ENCODE measurements around the gene PPM1J. TPM values are rescaled to one million over a fixed set of nuclear protein-coding genes. Genes with fewer than 3 reads are reported as not detected.

PPM1J gene
- total RNA-seq, 1 donor from 2014 or later, result 7.9 TPM

DNA sequence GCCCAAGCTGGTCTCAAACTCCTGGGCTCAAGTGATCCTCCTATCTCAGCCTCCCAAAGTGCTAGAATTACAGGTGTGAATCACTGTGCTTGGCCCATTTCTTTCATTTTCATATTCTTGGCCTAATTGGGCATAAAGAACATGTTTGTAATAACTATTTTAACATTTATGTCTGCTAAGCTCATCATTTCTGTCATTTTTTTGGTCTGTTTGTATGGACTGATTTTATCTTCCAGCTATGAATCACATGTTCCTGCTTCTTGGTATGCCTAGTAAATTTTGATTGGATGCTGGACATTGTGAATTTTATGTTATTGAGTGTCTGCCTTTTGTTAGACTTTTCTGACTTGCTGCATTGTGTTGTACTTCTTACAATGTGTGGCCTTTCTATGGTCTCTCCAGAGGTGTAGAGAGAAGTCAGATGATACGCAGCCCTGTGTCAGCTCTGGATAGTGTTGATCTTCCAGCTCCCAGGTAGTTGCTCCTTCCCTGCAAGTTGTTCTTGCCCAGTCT is 39.0 kb upstream of the PPM1J start:
- TF ChIP-seq POLR2AphosphoS5 (IDR thresholded peaks at IDR 0.05; ENCODE audit: insufficient read depth in 1 of 2, low read depth in 1 of 2), result no peak
- no peak for TF ChIP-seq CTCF (IDR thresholded peaks at IDR 0.05)
- no peak for TF ChIP-seq POLR2A (IDR thresholded peaks at IDR 0.05)

DNA sequence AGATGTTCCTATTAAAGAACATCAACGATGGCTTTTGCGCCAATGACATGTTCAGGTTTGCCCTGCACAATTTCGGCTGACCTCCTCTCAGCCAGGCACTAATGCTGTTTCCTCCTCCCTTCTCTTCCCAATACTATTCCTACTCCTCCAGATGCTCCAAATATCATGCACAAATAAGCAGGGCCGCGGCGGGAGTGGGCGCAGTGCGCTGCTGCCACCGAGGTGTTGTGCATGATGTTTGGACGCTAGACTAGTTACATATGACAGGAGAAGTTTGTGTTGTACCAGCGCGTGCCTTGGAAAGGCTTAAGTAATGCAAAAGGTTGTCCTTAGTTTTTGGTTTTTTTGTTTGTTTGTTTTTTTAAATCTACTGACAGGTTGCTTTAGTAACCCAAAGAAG is 33.3 kb upstream of the PPM1J start:
- no peaks in the 10 kb centered on the region for H3K9me3 ChIP-seq
- intact Hi-C loops (cut with DNase I), result no loop called here
- no peak for DNase-seq (ENCODE audit: extremely low spot score in 2 of 2)

More for the DNA sequence above, 39.0 kb upstream of the PPM1J start:
- no peaks in the 10 kb centered on the region for H3K36me3 ChIP-seq
- no peak overlapping the region for H3K4me3 ChIP-seq
- no peak overlapping the region for H3K27ac ChIP-seq
- intact Hi-C loops (cut with DNase I), result no loop called here
- H3K27me3 ChIP-seq, result no peaks in the 10 kb centered on the region
- H3K9me3 ChIP-seq, result no peaks in the 10 kb centered on the region
- H3K4me1 ChIP-seq, result no peaks in the 10 kb centered on the region
- no peak for DNase-seq (ENCODE audit: extremely low spot score in 2 of 2)

DNA sequence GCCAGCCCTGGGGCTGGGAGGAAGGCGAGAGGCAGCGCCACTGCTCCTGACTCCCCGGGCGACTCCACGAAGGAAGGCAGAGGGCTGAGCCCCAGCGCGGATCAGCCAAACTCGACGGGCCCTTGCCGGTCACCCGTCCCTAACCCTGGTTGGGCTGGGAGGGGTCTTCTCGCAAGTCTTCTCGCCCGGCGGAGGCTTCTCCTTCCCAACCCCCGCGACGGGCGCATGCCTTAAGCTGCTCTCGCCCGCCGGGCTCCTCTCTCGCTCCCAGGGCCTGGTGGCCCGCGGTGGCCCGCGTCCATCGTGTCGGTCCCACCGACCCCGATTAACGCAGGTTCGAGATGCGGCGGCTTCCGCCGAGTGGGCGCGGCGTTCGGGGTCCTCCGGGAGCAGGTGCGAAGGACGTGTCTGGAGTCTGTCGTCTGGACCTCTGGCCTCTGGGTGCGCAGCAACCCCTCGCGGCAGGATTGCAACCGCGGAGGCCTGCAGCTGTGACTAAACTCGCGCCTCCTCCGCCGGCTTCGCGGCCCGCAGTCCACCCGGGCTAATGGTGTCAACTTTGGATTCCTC is 29.0 kb upstream of the PPM1J start:
- no peaks in the 10 kb centered on the region for H3K9me3 ChIP-seq
- TF ChIP-seq POLR2A (IDR thresholded peaks at IDR 0.05) (no peak), CTCF (IDR thresholded peaks at IDR 0.05) (no peak)
- DNase-seq (ENCODE audit: extremely low spot score in 2 of 2), result no peak
- H3K4me1 ChIP-seq, result peaks cover 12% of the 10 kb centered on the region
- no peak overlapping the region for H3K27ac ChIP-seq
- H3K27me3 ChIP-seq, result no peaks in the 10 kb centered on the region
- intact Hi-C loops (cut with DNase I), result no loop called here
- H3K36me3 ChIP-seq, result no peaks in the 10 kb centered on the region
- H3K4me3 ChIP-seq, result peak overlapping the region; percentile 1 to 33

More for the DNA sequence above, 33.3 kb upstream of the PPM1J start:
- Histone ChIP-seq H3K4me1 (peaks cover 12% of the 10 kb centered on the region), H3K27me3 (no peaks in the 10 kb centered on the region), H3K36me3 (no peaks in the 10 kb centered on the region), H3K4me3 (no peak overlapping the region), H3K27ac (no peak overlapping the region)
- TF ChIP-seq POLR2A (IDR thresholded peaks at IDR 0.05) (no peak), POLR2AphosphoS5 (IDR thresholded peaks at IDR 0.05; ENCODE audit: insufficient read depth in 1 of 2, low read depth in 1 of 2) (no peak), CTCF (IDR thresholded peaks at IDR 0.05) (no peak)

DNA sequence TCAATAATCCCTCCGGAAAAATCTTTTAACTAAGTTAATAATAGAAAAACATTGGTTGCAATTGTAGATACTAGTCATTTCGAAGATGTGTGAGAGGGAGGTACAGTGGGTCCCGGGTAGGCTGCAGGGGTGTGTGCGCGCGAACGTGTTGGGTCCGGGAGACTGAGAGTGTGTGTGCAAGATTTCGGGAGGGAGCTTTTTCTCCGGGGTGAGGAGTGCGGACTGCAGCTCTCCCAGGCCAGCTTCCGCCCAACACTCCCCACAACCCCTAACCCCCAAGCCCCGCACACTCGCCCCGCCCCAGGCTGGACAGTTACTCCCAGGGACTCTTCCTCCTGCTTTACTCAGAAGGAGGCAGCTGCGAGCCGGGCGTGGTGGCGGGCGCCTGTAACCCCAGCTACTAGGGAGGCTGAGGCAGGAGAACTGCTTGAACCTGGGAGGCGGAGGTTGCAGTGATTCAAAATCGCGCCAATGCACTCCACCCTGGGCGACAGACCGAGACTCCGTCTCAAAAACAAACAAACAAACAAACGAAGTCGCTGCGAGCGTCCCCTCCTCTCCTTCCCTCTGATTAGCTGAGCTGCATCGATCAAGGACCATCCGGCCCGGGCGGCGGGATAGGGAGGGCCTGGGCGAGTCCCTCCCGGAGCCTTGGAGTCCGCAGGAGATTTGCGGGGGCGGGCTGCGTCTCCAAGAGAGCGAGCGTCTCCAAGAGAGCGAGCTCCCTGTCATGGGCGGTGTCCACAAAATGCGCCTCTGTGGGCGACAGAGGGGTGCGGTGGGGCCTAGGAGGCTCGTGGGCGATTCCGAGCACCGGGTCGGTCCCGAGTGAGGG is 28.3 kb upstream of the PPM1J start:
- DNase-seq (ENCODE audit: extremely low spot score in 2 of 2), result no peak
- no peak overlapping the region for H3K27ac ChIP-seq
- H3K36me3 ChIP-seq, result no peaks in the 10 kb centered on the region
- peak overlapping the region; percentile 1 to 33 for H3K4me3 ChIP-seq
- no peaks in the 10 kb centered on the region for H3K9me3 ChIP-seq
- peaks cover 12% of the 10 kb centered on the region for H3K4me1 ChIP-seq
- H3K27me3 ChIP-seq, result no peaks in the 10 kb centered on the region
- no peak for TF ChIP-seq CTCF (IDR thresholded peaks at IDR 0.05)
- no peak for TF ChIP-seq POLR2AphosphoS5 (IDR thresholded peaks at IDR 0.05; ENCODE audit: insufficient read depth in 1 of 2, low read depth in 1 of 2)
- TF ChIP-seq POLR2A (IDR thresholded peaks at IDR 0.05), result no peak
- intact Hi-C loops (cut with DNase I), result no loop called here

DNA sequence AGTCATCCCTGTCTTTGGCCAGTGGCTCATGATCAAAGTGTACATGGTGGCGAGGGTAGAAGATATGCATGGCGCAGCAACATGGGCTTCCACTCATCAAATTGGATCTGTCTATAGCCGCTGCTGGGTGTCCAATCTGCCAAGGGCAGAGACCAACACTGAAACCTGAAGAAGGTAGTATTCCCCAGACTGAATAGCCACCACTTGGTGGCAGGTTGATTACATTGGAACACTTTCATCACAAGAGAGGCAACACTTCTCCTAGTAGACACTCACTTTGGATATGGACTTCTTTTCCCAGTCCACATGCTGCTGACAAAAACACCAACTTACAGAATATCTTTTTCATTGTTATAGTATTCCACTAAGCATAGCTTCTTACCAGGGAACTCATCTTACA is 22.4 kb upstream of the PPM1J start:
- no peaks in the 10 kb centered on the region for H3K4me1 ChIP-seq
- TF ChIP-seq CTCF (IDR thresholded peaks at IDR 0.05) (no peak), POLR2AphosphoS5 (IDR thresholded peaks at IDR 0.05; ENCODE audit: insufficient read depth in 1 of 2, low read depth in 1 of 2) (no peak), POLR2A (IDR thresholded peaks at IDR 0.05) (no peak)
- no peak for DNase-seq (ENCODE audit: extremely low spot score in 2 of 2)
- H3K4me3 ChIP-seq, result no peak overlapping the region
- intact Hi-C loops (cut with DNase I), result no loop called here
- no peaks in the 10 kb centered on the region for H3K9me3 ChIP-seq
- H3K36me3 ChIP-seq, result no peaks in the 10 kb centered on the region
- no peak overlapping the region for H3K27ac ChIP-seq
- no peaks in the 10 kb centered on the region for H3K27me3 ChIP-seq
